ENCODE measurements around the gene SMAD7.
"Not testable (repeated sequence)": the region's sequence is repeated elsewhere in the genome, so short reads cannot be mapped to it uniquely, and the experiment has no call there.

The SMAD7 gene

DNA sequence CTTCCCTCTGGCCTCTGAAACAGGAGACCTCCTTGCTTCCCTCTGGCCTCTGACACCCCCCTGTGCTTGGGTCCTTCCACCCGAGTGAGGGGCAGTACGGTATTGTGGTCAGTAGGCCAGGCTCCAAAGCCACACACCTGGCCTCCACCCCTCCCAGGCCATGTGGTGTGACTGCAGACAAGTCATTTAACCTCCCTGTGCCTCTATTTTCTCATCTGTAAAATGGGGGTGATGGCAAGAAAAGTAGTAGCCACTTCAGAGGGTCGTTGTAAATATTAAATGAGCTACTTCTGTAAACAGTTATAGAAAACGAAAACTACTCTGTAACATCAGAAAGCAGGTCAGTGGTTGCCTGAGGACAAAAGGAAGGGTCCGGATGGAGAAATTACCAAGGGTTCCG is 74.2 kb downstream of the SMAD7 start:
- DNase-seq, result no peak

DNA sequence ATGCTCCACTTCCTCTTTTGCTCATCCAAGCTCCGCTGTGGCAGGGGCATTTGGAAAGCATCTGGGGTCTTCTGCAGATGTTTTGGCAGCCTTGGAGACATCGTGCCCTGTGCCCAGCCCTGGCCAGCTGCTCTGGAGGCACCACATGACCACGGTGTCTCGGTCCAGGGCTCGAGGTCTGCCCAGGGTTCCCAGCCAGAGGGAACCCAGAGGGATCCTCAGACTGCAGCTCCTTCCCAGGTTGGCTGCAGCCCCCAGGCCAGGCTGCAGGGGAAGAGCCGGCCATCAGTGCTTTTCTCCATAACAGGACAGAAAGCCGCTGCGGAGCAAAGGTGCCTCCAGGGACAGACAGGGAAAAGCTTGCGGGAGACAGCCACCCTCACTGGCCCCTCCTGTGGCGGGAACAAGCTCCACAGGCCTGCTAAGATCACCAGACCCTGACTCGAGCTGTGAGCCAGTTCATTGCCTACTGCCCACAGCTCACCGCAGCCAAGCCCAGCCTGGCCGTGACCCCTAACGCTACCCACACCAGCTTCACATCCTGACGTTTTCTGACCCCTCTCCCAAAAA is 74.7 kb downstream of the SMAD7 start:
- DNase-seq, result no peak

DNA sequence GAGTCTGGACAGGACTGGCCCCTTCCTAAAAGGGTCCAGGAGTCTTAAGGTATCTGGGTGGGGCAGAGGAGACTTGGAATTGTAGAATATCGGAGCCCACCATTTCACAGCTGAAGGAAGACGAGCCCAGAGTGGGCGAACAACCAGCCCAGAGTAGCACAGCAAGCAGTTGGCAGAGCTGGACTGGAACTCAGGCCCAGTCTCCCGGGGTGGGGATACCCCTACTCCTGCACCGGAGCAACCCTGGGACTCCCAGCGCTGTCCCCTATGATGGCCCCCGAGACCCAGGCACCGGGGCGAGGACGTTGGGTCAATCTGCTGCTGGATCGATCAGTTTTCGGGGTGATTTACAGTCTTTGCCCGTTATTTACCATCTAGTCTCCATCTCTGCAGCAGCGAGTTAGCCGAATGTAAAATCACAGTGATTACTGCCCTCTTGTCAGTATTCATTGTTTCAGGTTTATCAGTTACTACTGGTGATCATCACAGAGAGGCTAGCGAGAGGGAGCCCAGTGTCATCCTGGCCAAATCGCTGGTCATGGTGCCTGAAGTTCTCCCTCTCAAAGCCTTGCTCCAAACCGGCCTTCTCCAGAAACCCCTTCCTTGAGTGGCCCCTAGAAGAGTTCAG is 75.3 kb downstream of the SMAD7 start:
- no peak for DNase-seq

DNA sequence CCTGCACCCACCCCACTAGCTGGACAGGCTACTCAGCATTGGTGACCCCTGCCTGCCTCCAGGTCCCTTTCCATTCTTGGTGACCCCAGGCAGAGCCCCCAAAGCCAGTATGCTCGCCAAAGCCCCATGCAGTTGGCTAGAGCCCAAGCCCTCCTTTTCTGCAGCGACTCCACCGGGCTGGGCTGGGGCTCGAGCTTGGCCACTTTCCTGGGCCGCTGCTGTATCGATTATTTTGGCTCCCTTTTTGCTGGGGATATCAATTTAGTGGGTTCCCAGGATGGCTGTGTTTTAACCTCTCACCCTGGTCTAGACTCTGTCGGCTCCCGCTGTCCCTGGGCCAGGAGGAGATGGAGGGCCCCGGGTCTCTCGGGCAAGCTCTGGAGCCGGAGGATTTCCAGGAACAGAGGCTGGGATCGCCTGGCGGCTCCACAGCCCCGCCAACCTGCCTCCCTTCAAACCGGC is 76.0 kb downstream of the SMAD7 start:
- no peak for DNase-seq

DNA sequence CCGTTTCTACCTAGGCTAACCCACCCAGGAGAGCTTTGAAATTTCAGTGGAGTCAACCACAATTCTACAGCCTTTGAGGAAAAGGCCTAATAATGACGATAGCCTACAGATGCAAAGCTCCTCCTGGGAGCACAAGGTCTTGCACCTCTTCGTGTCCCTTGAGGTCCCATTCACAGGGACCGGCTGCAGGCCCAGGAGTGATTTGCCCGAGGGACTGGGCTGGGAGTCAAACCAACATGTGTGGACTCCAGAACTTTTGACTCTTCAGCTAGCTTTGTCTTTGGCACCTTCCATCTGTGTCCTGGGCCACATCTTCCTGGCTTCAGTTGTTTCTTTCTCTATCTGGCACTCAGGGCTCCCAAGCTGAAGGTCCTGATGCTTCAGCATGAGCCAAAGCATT is 76.5 kb downstream of the SMAD7 start:
- DNase-seq, result no peak

DNA sequence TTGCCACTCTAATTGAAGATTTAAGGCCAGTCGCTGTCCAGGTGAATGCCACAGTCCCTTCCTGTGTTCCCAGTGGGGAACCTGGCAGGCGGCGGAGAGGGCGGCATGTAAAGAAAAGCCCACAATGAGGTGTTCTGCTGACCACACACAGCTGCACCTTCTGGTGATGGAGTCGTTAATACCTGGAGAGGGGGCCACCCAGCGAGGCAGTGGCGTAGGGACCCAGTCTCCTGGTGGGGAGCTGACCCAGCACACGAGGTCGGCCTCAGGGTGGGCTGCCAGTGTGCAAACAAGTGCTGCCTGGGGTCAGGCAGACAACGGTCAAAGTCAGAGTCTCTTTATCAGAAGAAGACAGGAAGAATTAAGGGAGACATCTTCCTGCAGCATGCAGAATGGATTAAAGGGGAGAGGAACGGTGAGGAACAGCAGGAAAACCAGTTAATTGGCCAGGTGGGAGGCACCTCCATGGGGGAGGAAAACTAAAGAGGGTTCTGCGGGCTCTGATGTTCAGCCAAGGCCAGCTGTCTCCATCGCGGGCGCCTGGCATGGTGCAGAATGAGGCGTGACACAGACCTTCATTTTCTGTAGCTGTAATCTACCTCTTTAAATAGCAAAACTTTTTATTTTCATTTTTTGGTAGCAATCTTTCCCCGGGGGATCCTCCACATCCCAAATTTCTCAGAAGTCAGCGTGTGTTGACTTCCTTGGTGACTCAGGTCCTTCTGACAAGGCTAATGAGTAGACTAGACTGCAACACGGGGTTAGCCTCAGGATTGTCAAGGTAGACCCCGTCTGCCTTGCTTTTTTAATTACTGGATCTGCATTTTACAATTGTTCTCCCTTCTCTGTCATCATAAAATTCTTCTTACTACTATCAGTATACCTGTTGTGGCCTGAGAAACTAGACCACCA is 78.3 kb downstream of the SMAD7 start:
- no peak for DNase-seq

DNA sequence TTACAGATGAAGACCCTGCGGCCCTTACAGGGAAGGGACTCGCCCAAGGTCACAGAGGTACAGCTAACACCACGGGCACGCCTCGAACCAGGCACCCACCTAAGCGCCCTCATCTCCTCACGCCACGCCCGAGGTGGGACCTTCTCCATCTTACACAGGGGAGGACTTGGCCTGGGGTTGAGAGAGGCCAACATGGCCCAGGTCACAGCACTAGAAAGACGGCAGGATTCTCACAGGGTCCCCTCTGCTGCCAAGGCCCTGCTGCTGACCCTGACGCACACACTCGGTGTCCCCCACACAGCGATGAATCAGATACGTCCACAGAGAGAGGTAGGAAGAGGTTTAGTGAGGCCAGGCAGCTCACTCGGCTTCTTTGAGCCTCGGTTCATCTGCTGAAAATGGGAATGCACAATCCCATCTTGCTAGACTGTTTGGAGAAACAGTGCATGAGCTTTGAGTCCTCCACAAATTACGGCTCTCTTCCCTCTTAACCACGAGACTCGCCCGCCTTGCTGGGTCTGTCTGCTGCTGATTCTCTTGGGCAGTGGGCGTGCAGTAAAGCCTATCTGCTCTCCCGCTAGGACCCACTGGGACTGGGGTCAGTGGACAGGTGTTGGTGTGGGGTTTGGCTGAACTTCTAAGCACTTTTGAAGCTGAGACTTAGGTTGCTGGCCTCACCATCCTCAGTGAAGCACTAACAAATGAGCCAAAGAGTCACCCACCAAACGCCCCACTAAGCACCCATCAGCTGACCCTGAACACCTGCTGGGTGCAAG is 79.2 kb downstream of the SMAD7 start:
- no peak for DNase-seq

DNA sequence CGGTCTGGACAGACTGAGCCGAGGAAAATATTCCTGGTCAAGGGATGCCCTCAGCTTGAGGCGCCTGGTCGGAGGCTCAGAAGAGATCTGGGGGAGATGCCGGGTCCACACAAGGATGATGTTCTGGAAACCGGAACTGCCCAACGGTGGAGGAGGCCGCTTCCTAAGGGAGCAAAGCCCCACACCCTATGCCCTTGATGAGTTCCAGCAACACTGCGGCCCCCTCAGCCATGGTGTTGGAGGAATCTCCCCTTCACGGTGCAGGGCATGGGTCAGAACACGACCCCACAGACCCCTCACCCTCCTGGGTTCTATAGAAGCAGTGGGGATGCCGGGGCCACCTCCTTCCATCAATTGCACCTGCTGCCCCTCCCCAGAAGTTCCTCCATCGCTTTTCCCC is 79.8 kb downstream of the SMAD7 start:
- DNase-seq, result not testable (repeated sequence)
